ENCODE data around the gene MUC4.

GRCh38 chr3:195855471-195856409 is 44.0 kb upstream of the MUC4 start:
- no peak for TF ChIP-seq CTCF (IDR thresholded peaks at IDR 0.05)
- TF ChIP-seq POLR2A (IDR thresholded peaks at IDR 0.05), result no peak
